ENCODE data around the gene MICAL3. TPM values are rescaled to one million over a fixed set of nuclear protein-coding genes. Genes with fewer than 3 reads are reported as not detected.
A peak's percentile ranks its signal among the peaks of the same experiment; 100 is the strongest.
"Not testable (repeated sequence)": the region's sequence is repeated elsewhere in the genome, so short reads cannot be mapped to it uniquely, and the experiment has no call there.

MICAL3 gene
- total RNA-seq, 1 donor from 2014 or later: 43.4 TPM

- DNase-seq: no peak
Measured at GRCh38 chr22:18058371-18059093, 34.2 kb upstream of the MICAL3 start.

- DNase-seq: peak; percentile 97
Measured at GRCh38 chr22:18057568-18058209, 33.3 kb upstream of the MICAL3 start.

GRCh38 chr22:18056807-18057474, 32.6 kb upstream of the MICAL3 start:
- no peak for DNase-seq

- DNase-seq: peak; percentile 54
Measured at GRCh38 chr22:18056161-18056666, 31.9 kb upstream of the MICAL3 start.

- no peak for DNase-seq
Measured at GRCh38 chr22:18055619-18056160, 31.3 kb upstream of the MICAL3 start.

GRCh38 chr22:18053216-18053946, 29.0 kb upstream of the MICAL3 start:
- DNase-seq: not testable (repeated sequence)

- DNase-seq: not testable (repeated sequence)
Measured at GRCh38 chr22:18051113-18051512, 26.8 kb upstream of the MICAL3 start.

- DNase-seq: no peak
Measured at GRCh38 chr22:18050065-18050464, 25.7 kb upstream of the MICAL3 start.

- DNase-seq: no peak
Measured at GRCh38 chr22:18048441-18048898, 24.1 kb upstream of the MICAL3 start.

GRCh38 chr22:18048041-18048440, 23.7 kb upstream of the MICAL3 start:
- DNase-seq: no peak

- no peak for DNase-seq
Measured at GRCh38 chr22:18045794-18046193, 21.4 kb upstream of the MICAL3 start.

GRCh38 chr22:18044548-18045271, 20.3 kb upstream of the MICAL3 start:
- DNase-seq: no peak

- DNase-seq: no peak
Measured at GRCh38 chr22:18042685-18043084, 18.3 kb upstream of the MICAL3 start.

- DNase-seq: not testable (repeated sequence)
Measured at GRCh38 chr22:18040898-18041297, 16.5 kb upstream of the MICAL3 start.

- no peak for DNase-seq
Measured at GRCh38 chr22:18035751-18036150, 11.4 kb upstream of the MICAL3 start.

- DNase-seq: no peak
Measured at GRCh38 chr22:18034076-18034475, 9.7 kb upstream of the MICAL3 start.

- DNase-seq: no peak
Measured at GRCh38 chr22:18033204-18033998, 9.0 kb upstream of the MICAL3 start.

GRCh38 chr22:18032455-18033101, 8.2 kb upstream of the MICAL3 start:
- no peak for DNase-seq

- DNase-seq: peak; percentile 61
Measured at GRCh38 chr22:18031695-18032454, 7.5 kb upstream of the MICAL3 start.

Data from dermis blood vessel endothelial cell (primary cell).